ENCODE measurements around the gene JOSD2.

DNA sequence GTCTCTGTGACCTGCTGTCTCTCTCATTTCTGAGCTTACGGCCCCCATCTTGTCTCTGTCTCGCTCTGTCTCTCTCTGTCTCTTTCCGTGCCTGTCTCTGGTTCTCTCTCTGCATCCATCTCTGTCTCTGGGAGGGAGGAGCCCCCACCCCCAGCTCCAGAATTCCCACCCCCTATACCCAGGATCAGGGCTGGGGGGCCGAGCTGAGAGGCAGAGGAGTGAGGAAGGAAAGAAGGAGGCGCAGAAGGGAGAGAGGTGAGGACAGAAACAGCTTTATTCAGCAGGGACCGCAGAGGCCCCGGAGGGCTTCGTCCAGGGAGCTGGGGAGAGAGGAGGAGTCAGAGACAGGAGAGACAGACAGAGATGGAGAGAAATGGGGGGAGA, 14.0 kb downstream of the JOSD2 start:
- TF ChIP-seq, protein P1, sequence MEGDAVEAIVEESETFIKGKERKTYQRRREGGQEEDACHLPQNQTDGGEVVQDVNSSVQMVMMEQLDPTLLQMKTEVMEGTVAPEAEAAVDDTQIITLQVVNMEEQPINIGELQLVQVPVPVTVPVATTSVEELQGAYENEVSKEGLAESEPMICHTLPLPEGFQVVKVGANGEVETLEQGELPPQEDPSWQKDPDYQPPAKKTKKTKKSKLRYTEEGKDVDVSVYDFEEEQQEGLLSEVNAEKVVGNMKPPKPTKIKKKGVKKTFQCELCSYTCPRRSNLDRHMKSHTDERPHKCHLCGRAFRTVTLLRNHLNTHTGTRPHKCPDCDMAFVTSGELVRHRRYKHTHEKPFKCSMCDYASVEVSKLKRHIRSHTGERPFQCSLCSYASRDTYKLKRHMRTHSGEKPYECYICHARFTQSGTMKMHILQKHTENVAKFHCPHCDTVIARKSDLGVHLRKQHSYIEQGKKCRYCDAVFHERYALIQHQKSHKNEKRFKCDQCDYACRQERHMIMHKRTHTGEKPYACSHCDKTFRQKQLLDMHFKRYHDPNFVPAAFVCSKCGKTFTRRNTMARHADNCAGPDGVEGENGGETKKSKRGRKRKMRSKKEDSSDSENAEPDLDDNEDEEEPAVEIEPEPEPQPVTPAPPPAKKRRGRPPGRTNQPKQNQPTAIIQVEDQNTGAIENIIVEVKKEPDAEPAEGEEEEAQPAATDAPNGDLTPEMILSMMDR (IDR thresholded peaks at IDR 0.05; ENCODE audit: insufficient read depth, low read length, poor library complexity, severe bottlenecking) = no peak
- TF ChIP-seq EZH2phosphoT487 (conservative IDR thresholded peaks at IDR 0.05; ENCODE audit: low read length) = no peak

Data from SU-DHL-6 (cell line).